Kidney (tissue), 14 donors: ENCODE data around the gene NCAM2. TPM values are rescaled to one million over a fixed set of nuclear protein-coding genes. Genes with fewer than 3 reads are reported as not detected.
A peak's percentile ranks its signal among the peaks of the same experiment; 100 is the strongest.

ENCODE experiments used
- DNase-seq, 5 donors: peaks; one replicate each; pipeline ENCODE4 v3.0.0-alpha.2; 2013 to 2020
- FAIRE-seq: peaks from 2 replicates; lab custom pipeline; 2012; peaks lifted over from hg19 to GRCh38; lab: Jason Lieb, UNC
- H3K27ac ChIP-seq, 2 donors: one replicate each; pipeline ENCODE4 v1.7.0; 2013; ENCODE audit warnings: low read depth in 2 of 2, low read length in 2 of 2, inconsistent platforms in 1 of 2
- H3K27me3 ChIP-seq: one replicate; pipeline ENCODE4 v1.7.1; 2013; ENCODE audit warnings: low read length, inconsistent platforms; ENCODE audit not compliant: control insufficient read depth, insufficient read depth
- H3K36me3 ChIP-seq, 3 donors: one replicate each; pipeline versions ENCODE4 v1.7.0 to v1.7.1; 2013; ENCODE audit warnings: low read length in 3 of 3, control low read depth in 1 of 3, inconsistent platforms in 1 of 3; ENCODE audit not compliant: insufficient read depth in 3 of 3, control insufficient read depth in 2 of 3
- H3K4me1 ChIP-seq, 3 donors: one replicate each; pipeline versions ENCODE4 v1.7.0 to v1.7.1; 2013; ENCODE audit warnings: low read length in 3 of 3, inconsistent platforms in 1 of 3, low read depth in 1 of 3; ENCODE audit not compliant: control insufficient read depth in 2 of 3, insufficient read depth in 2 of 3
- H3K4me3 ChIP-seq, 3 donors: one replicate each; pipeline versions ENCODE4 v1.7.0 to v1.8.1; 2013; ENCODE audit warnings: low read length in 3 of 3, control low read depth in 1 of 3, inconsistent platforms in 1 of 3
- H3K9ac ChIP-seq, 3 donors: one replicate each; pipeline versions ENCODE4 v1.7.0 to v1.7.1; 2013; ENCODE audit warnings: low read length in 3 of 3, control low read depth in 1 of 3, inconsistent platforms in 1 of 3
- H3K9me3 ChIP-seq, 3 donors: one replicate each; pipeline versions ENCODE4 v1.7.0 to v1.7.1; 2013; ENCODE audit warnings: low read length in 3 of 3, control low read depth in 1 of 3, inconsistent platforms in 1 of 3; ENCODE audit not compliant: control insufficient read depth in 2 of 3, insufficient read depth in 1 of 3
- CTCF ChIP-seq: IDR thresholded peaks from 3 replicates; pipeline ENCODE4 v1.5.1; 2012; ENCODE audit warnings: mild to moderate bottlenecking, moderate library complexity, borderline replicate concordance; ENCODE audit not compliant: insufficient read depth; ENCODE audit errors: extremely low read depth
- intact Hi-C: fragments of 100-400 bp; cut with DNase I; formaldehyde crosslinking; loops from one replicate; pipeline ENCODE4 v1.11.1; 2022
- polyA plus RNA-seq: library from polyadenylated mRNA; stranded (reverse); fragments of 350-450 nt; fragmentation: Illumina TruSeq; extraction: RNeasy Lipid Tissue Mini Kit (QIAGEN cat#74804); gene quantifications from one replicate; pipeline ENCODE4 v1.2.3, GENCODE V29; 2014; ENCODE audit warnings: low read depth, low replicate concordance; ENCODE audit not compliant: insufficient read depth
- total RNA-seq: library from RNA; stranded (reverse); fragmentation: NEBNext Ultra II Directional; extraction: Animal tissue kit (Norgen Biotek cat#: 25700); gene quantifications from one replicate; pipeline ENCODE4 v1.2.1, GENCODE V29; 2021
- donor health status: control.
- donor health status: control.
- donor health status: control.
- donor health status: control.
- donor health status: control.
- donor health status: DM: yes; HTN: yes; CAD: no.
- donor health status: Normal renal cell carcinoma (clear cell type).

NCAM2 gene
- total and polyA plus RNA-seq, 2 donors from 2014 or later = 0.13 to 0.82 TPM

- no peak overlapping the region for H3K4me3 ChIP-seq
- intact Hi-C loops = no loop called here
- H3K27me3 ChIP-seq = no peaks in the 10 kb centered on the region
- H3K9ac ChIP-seq = no peak overlapping the region
- FAIRE-seq (no peak), DNase-seq (no peak)
- H3K4me1 ChIP-seq = no peaks in the 10 kb centered on the region
- no peaks in the 10 kb centered on the region for H3K36me3 ChIP-seq
- TF ChIP-seq CTCF = no peak
- no peak overlapping the region for H3K27ac ChIP-seq
- H3K9me3 ChIP-seq = no peaks in the 10 kb centered on the region
Measured at GRCh38 chr21:21205604-21206003, 207.4 kb downstream of the NCAM2 start.

GRCh38 chr21:21210552-21210951 lies 212.3 kb downstream of the NCAM2 start:
- H3K9ac ChIP-seq = no peak overlapping the region
- H3K4me1 ChIP-seq = no peaks in the 10 kb centered on the region
- no peaks in the 10 kb centered on the region for H3K9me3 ChIP-seq
- H3K27ac ChIP-seq = no peak overlapping the region
- no peak for FAIRE-seq
- peak in 3 of 5 donors; percentile 21 to 57 (median 54) for DNase-seq
- intact Hi-C loops = no loop called here
- no peak overlapping the region for H3K4me3 ChIP-seq
- no peaks in the 10 kb centered on the region for H3K36me3 ChIP-seq
- TF ChIP-seq CTCF = no peak
- H3K27me3 ChIP-seq = no peaks in the 10 kb centered on the region

GRCh38 chr21:21213297-21213696 lies 215.1 kb downstream of the NCAM2 start:
- no peak overlapping the region for H3K4me3 ChIP-seq
- H3K9me3 ChIP-seq = no peaks in the 10 kb centered on the region
- H3K27me3 ChIP-seq = no peaks in the 10 kb centered on the region
- no peak overlapping the region for H3K9ac ChIP-seq
- no peak for FAIRE-seq
- H3K4me1 ChIP-seq = no peaks in the 10 kb centered on the region
- no peak overlapping the region for H3K27ac ChIP-seq
- DNase-seq = no peak
- no peaks in the 10 kb centered on the region for H3K36me3 ChIP-seq
- no peak for TF ChIP-seq CTCF
- intact Hi-C loops = no loop called here

GRCh38 chr21:21216047-21216446 lies 217.8 kb downstream of the NCAM2 start:
- Histone ChIP-seq H3K4me1 (no peaks in the 10 kb centered on the region), H3K9ac (no peak overlapping the region), H3K9me3 (no peaks in the 10 kb centered on the region), H3K27ac (no peak overlapping the region), H3K36me3 (no peaks in the 10 kb centered on the region), H3K4me3 (no peak overlapping the region), H3K27me3 (no peaks in the 10 kb centered on the region)
- FAIRE-seq (no peak), DNase-seq (no peak)
- no peak for TF ChIP-seq CTCF
- intact Hi-C loops = no loop called here
